Stimulated activated naive CD8-positive, alpha-beta T cell treated with anti-CD3 and anti-CD28 coated beads, Interleukin-15, amount 100 ng/mL, for 72 hours (primary cell): ENCODE data around the gene MUC5B.

Experiments used
- ATAC-seq: fragments of 150-1000 bp; cut with Tn5 transposase; 2 replicates; pipeline ENCODE4 v1.10.0; 2021; ENCODE audit warnings: mild to moderate bottlenecking, moderate library complexity
- DNase-seq, 2 donors: peaks; one replicate each; pipeline ENCODE4 v3.0.0; 2021 to 2022
- H3K27ac Mint-ChIP-seq, 2 donors: one replicate each; pipeline ENCODE4 v1.8.0; 2022; ENCODE audit warnings: mild to moderate bottlenecking in 2 of 2, mixed read lengths in 2 of 2, moderate library complexity in 2 of 2
- H3K27me3 Mint-ChIP-seq: one replicate; pipeline ENCODE4 v1.8.0; 2022; ENCODE audit warnings: mixed read lengths
- H3K4me1 Mint-ChIP-seq: one replicate; pipeline ENCODE4 v1.8.0; 2022; ENCODE audit warnings: mild to moderate bottlenecking, mixed read lengths
- H3K4me3 Mint-ChIP-seq, 2 donors: one replicate each; pipeline ENCODE4 v1.8.0; 2022; ENCODE audit warnings: mild to moderate bottlenecking in 2 of 2, mixed read lengths in 2 of 2, moderate library complexity in 1 of 2
- H3K9me3 Mint-ChIP-seq, 2 donors: one replicate each; pipeline ENCODE4 v1.8.0; 2022; ENCODE audit warnings: mixed read lengths in 2 of 2

The MUC5B gene

DNA sequence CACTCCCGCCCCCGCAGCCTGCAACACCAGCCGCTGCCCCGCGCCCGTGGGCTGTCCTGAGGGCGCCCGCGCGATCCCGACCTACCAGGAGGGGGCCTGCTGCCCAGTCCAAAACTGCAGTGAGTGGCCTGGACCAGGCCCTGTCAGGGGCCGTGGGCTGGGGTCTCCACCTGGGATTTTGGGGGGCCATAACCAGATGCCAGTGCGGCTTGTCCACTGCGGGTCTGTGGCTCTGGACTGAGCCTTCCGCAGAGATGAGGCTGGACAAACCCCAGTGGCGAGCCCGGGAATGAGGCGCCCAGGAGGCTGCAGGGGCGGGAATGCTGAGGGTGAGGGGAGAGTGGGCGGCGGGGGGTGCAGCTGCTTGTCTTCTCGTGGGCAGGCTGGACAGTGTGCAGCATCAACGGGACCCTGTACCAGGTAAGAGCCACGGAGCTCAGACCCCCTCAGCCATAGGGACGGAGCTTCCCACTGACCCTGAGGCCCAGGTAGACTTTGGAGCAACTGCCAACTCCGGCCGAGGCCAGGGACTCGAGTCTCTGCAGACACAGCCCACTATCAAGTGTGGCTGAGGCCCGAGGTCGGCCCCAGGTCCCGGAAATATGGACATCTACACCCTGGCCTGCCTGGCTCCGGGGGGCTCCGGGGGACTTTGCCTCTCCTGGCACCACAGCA lies 24.8 kb upstream of the MUC5B start:
- H3K27me3 Mint-ChIP-seq = no peaks in the 10 kb centered on the region
- no peak overlapping the region for H3K4me3 Mint-ChIP-seq
- no peak for ATAC-seq
- H3K27ac Mint-ChIP-seq = no peak overlapping the region
- no peaks in the 10 kb centered on the region for H3K9me3 Mint-ChIP-seq
- no peak for DNase-seq
- no peaks in the 10 kb centered on the region for H3K4me1 Mint-ChIP-seq

DNA sequence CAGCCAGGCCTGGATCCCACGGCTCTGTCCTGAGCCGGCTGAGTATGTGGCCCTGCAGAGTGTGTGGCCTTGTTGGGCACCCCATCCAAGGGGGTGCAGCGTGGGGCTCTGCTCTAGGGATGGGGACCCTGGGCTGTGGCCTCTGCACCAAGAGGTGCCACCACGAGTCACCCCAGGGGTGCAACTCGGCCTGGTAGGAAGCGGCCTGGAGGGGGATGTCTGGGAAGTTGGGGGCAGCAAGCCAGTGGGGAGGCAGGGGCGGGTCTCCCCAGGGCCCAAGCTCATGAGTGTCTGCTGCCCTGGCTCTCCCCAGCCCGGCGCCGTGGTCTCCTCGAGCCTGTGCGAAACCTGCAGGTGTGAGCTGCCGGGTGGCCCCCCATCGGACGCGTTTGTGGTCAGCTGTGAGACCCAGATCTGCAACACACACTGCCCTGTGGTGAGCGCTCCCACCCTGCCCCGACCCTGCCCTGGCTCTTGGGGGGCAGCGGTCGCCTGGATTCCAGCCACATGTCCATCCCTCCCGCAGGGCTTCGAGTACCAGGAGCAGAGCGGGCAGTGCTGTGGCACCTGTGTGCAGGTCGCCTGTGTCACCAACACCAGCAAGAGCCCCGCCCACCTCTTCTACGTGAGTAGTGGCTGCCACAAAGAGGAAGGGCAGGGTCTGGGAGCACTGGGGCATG lies 24.2 kb upstream of the MUC5B start:
- no peaks in the 10 kb centered on the region for H3K9me3 Mint-ChIP-seq

GRCh38 chr11:1199241-1199750 lies 23.6 kb upstream of the MUC5B start:
- ATAC-seq = no peak
- DNase-seq = no peak
- Mint-ChIP-seq H3K9me3 (no peaks in the 10 kb centered on the region), H3K27me3 (no peaks in the 10 kb centered on the region), H3K4me1 (no peaks in the 10 kb centered on the region), H3K27ac (no peak overlapping the region), H3K4me3 (no peak overlapping the region)

More for the DNA sequence above, 24.2 kb upstream of the MUC5B start:
- ATAC-seq (no peak), DNase-seq (no peak)
- no peaks in the 10 kb centered on the region for H3K27me3 Mint-ChIP-seq
- no peaks in the 10 kb centered on the region for H3K4me1 Mint-ChIP-seq
- no peak overlapping the region for H3K4me3 Mint-ChIP-seq
- no peak overlapping the region for H3K27ac Mint-ChIP-seq

DNA sequence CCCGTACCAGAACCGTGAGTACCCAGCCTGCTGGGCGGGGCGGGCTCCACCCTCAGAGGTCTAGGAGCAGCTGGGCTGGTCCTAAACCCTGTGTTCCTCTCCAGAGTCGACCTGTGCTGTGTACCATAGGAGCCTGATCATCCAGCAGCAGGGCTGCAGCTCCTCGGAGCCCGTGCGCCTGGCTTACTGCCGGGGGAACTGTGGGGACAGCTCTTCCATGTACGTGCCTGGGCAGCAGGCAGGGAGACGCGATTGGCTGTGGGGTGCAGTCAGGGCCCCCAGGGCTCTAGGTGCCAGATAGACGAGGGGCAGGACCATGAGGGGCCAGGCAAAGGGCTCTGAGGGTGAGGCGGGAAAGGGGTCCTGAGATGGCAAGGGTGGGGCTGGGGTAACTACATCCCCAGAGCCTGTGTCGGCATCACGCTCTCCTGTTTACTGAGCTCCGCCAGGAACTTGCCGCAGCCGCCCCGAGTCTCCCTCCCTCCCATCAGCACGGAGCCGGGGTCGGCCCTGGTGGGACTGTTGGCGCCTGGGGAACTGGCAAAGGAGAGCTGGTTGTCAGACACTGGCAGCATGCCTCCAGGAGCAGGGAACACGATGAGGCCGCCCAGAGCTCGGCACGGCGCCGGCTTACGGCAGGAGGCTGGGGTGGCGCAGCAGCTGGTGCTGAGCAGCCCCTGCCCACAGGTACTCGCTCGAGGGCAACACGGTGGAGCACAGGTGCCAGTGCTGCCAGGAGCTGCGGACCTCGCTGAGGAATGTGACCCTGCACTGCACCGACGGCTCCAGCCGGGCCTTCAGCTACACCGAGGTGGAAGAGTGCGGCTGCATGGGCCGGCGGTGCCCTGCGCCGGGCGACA lies 22.9 kb upstream of the MUC5B start:
- no peak for DNase-seq
- no peaks in the 10 kb centered on the region for H3K27me3 Mint-ChIP-seq
- no peak overlapping the region for H3K27ac Mint-ChIP-seq
- H3K9me3 Mint-ChIP-seq = no peaks in the 10 kb centered on the region
- ATAC-seq = no peak
- no peak overlapping the region for H3K4me3 Mint-ChIP-seq
- H3K4me1 Mint-ChIP-seq = no peaks in the 10 kb centered on the region

- H3K4me1 Mint-ChIP-seq = no peaks in the 10 kb centered on the region
- H3K27ac Mint-ChIP-seq = no peak overlapping the region
- ATAC-seq = no peak
- no peak overlapping the region for H3K4me3 Mint-ChIP-seq
- H3K27me3 Mint-ChIP-seq = no peaks in the 10 kb centered on the region
- no peak for DNase-seq
- no peaks in the 10 kb centered on the region for H3K9me3 Mint-ChIP-seq
Measured at GRCh38 chr11:1200611-1201191, 22.2 kb upstream of the MUC5B start.

DNA sequence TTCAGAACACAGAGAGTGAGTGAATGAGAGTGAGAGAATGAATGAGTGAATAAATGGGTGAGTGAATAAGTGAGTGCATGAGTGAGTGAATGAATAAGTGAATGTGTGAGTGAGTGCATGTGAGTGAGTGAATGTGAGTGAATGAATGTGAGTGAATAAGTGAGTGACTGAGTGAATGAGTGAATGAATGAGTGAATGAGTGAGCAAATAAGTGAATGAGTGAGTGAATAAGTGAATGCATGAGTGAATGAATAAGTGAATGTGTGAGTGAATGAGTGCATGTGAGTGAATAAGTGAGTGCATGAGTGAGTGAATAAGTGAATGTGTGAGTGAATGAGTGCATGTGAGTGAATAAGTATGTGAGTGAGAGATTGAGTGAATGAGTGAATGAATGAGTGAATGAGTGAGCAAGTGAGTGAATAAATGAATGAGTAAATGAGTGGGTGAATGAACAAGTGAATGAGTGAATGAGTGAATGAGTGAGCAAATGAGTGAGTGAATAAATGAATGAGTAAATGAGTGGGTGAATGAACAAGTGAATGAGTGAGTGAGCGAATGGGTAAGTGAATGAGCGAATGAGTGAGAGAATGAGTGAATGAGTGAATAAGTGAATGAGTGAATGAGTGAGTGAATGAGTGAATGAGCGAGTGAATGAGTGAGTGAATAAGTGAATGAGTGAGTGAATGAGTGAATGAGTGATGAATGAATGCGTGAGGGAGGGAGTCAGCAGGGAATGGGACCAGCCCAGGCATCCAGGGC lies 21.3 kb upstream of the MUC5B start:
- DNase-seq (no peak), ATAC-seq (no peak)
- H3K9me3 Mint-ChIP-seq = no peaks in the 10 kb centered on the region
- H3K27me3 Mint-ChIP-seq = no peaks in the 10 kb centered on the region
- H3K27ac Mint-ChIP-seq = no peak overlapping the region
- no peaks in the 10 kb centered on the region for H3K4me1 Mint-ChIP-seq
- no peak overlapping the region for H3K4me3 Mint-ChIP-seq

GRCh38 chr11:1202154-1202775 lies 20.6 kb upstream of the MUC5B start:
- Mint-ChIP-seq H3K4me1 (no peaks in the 10 kb centered on the region), H3K9me3 (no peaks in the 10 kb centered on the region), H3K27me3 (no peaks in the 10 kb centered on the region), H3K27ac (peak overlapping the region in 1 of 2 donors; percentile 69), H3K4me3 (no peak overlapping the region)
- ATAC-seq (peak; percentile 56), DNase-seq (peak in 1 of 2 donors; percentile 14)

DNA sequence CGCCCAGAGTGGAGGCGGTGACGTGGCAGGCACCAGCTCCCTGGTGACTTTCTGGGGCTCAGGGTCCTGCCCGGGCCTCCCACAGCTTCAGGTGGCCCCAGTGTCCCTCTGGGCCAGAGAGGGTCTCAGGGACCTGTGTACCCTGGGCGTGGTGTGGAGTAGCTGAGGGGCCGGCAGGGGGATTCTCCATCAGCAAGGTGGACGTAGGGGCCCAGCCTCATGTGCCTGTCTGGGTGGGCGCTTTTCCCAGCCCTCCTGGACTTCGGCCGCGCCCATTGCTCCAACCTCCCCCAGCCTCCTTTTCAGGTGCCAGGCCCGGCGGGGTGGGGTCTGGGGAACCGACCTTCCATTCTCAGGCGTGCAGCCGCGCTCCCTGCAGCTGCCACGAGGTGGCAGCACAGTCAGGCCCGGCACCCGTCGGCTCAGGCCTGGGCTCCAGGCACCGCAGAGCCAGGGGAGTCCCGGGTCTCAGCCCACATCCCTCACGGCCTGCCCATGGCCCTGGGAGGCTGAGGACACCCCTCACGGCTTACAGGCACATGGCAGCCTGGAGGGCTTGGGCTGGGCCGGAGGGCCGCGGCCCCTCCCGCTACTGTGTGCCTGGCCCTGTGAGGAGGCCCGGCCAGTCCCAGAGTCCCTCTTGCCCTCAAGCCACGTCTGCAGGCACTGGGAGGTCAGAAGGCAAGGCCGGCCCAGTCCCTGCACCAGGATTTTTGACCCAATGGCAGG lies 19.9 kb upstream of the MUC5B start:
- ATAC-seq = peak; percentile 75
- H3K4me1 Mint-ChIP-seq = no peaks in the 10 kb centered on the region
- no peak overlapping the region for H3K4me3 Mint-ChIP-seq
- H3K9me3 Mint-ChIP-seq = no peaks in the 10 kb centered on the region
- H3K27me3 Mint-ChIP-seq = no peaks in the 10 kb centered on the region
- H3K27ac Mint-ChIP-seq = no peak overlapping the region
- peak; percentile 69 to 71 for DNase-seq

GRCh38 chr11:1203505-1204271 lies 19.2 kb upstream of the MUC5B start:
- Mint-ChIP-seq H3K4me3 (no peak overlapping the region), H3K4me1 (no peaks in the 10 kb centered on the region), H3K9me3 (no peaks in the 10 kb centered on the region), H3K27me3 (no peaks in the 10 kb centered on the region), H3K27ac (no peak overlapping the region)
- DNase-seq = no peak
- no peak for ATAC-seq

DNA sequence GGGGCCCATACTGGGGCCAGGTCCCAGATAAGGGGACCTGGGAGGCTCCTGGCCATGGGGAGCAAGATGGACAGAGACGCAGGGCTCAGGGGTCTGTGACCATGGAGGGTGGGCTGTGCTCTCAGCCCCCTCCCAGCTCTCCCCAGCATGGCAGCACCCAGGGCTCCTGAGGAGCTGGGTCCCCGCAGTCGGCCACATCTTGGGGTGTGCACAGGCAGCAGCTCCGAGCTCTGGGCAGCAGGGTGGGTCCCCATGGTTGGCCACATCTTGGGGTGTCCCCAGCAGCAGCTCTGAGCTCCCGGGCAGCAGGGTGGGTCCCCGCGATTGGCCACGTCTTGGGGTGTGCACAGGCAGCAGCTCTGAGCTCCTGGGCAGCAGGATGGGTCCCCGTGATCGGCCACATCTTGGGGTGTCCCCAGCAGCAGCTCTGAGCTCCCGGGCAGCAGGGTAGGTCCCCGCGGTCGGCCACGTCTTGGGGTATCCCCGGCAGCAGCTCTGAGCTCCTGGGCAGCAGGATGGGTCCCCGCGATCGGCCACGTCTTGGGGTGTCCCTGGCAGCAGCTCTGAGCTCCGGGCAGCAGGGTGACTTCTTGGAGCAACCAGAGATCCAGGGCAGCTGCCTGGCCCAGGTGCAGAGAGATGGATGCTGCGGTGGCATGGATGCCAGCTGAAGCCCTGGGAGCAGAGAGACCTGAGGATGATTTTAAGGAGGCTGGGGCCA lies 18.3 kb upstream of the MUC5B start:
- DNase-seq = no peak
- H3K4me1 Mint-ChIP-seq = no peaks in the 10 kb centered on the region
- ATAC-seq = no peak
- peaks cover 8% of the 10 kb centered on the region for H3K27me3 Mint-ChIP-seq
- no peak overlapping the region for H3K27ac Mint-ChIP-seq
- no peak overlapping the region for H3K4me3 Mint-ChIP-seq
- peaks cover 0 to 6% of the 10 kb centered on the region in 2 donors for H3K9me3 Mint-ChIP-seq

- DNase-seq = no peak
- Mint-ChIP-seq H3K4me3 (no peak overlapping the region), H3K27me3 (peaks cover 16% of the 10 kb centered on the region), H3K9me3 (peaks cover 2 to 14% of the 10 kb centered on the region in 2 donors), H3K4me1 (no peaks in the 10 kb centered on the region), H3K27ac (no peak overlapping the region)
- no peak for ATAC-seq
Measured at GRCh38 chr11:1205121-1205986, 17.5 kb upstream of the MUC5B start.

GRCh38 chr11:1205987-1206331 lies 16.9 kb upstream of the MUC5B start:
- Mint-ChIP-seq H3K27me3 (peaks cover 19% of the 10 kb centered on the region), H3K9me3 (peaks cover 5 to 20% of the 10 kb centered on the region in 2 donors), H3K4me3 (no peak overlapping the region), H3K27ac (peak overlapping the region in 1 of 2 donors; percentile 74), H3K4me1 (no peaks in the 10 kb centered on the region)
- DNase-seq (no peak), ATAC-seq (no peak)
